ENCODE measurements around the gene TMEM242.

- TF ChIP-seq, protein P1, sequence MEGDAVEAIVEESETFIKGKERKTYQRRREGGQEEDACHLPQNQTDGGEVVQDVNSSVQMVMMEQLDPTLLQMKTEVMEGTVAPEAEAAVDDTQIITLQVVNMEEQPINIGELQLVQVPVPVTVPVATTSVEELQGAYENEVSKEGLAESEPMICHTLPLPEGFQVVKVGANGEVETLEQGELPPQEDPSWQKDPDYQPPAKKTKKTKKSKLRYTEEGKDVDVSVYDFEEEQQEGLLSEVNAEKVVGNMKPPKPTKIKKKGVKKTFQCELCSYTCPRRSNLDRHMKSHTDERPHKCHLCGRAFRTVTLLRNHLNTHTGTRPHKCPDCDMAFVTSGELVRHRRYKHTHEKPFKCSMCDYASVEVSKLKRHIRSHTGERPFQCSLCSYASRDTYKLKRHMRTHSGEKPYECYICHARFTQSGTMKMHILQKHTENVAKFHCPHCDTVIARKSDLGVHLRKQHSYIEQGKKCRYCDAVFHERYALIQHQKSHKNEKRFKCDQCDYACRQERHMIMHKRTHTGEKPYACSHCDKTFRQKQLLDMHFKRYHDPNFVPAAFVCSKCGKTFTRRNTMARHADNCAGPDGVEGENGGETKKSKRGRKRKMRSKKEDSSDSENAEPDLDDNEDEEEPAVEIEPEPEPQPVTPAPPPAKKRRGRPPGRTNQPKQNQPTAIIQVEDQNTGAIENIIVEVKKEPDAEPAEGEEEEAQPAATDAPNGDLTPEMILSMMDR (IDR thresholded peaks at IDR 0.05) = no peak
- no peak for TF ChIP-seq POLR2A (IDR thresholded peaks at IDR 0.05)
Measured at GRCh38 chr6:157302736-157303135, 20.6 kb downstream of the TMEM242 start.

Data from esophagus squamous epithelium (tissue), 4 donors.